GM12878 (cell line): Measurements from ENCODE around the gene ZDHHC7. TPM values are rescaled to one million over a fixed set of nuclear protein-coding genes. Genes with fewer than 3 reads are reported as not detected.

Experiments used
- ATAC-seq: fragments of 200-7000 bp; cut with Tn5 transposase; 3 replicates; pipeline ENCODE4 v1.9.1; 2020; ENCODE audit warnings: mild to moderate bottlenecking, moderate library complexity
- BruUV-seq: library from RNA; stranded (reverse); fragments of 400-500 nt; replicated peaks from 2 replicates; lab custom pipeline; 2021; lab: Mats Ljungman, UMichigan
- CTCF ChIA-PET: fragments of 300-600 bp; sonication (Branson Sonifier 250); formaldehyde crosslinking; extraction: SDS; loops from one replicate; lab custom pipeline; 2021; ENCODE audit warnings: inconsistent platforms; lab: Yijun Ruan, JAX
- POLR2A ChIA-PET: fragments of 350-600 bp; formaldehyde crosslinking; extraction: SDS; loops from one replicate; lab custom pipeline; 2021; ENCODE audit warnings: inconsistent platforms; lab: Charles Lee
- RAD21 ChIA-PET: fragments of 300-600 bp; sonication (Branson Sonifier 250); formaldehyde crosslinking; loops from one replicate; lab custom pipeline; 2023; ENCODE audit warnings: antibody characterized with exemption; ENCODE audit not compliant: unreplicated experiment; lab: Charles Lee
- SMC1A ChIA-PET: fragments of 300-600 bp; sonication (Branson Sonifier 250); formaldehyde crosslinking; loops from one replicate; lab custom pipeline; 2023; ENCODE audit not compliant: unreplicated experiment, uncharacterized antibody; lab: Charles Lee
- DNase-seq: peaks from one replicate; pipeline ENCODE4 v3.0.0-alpha.2; 2011; ENCODE audit warnings: low read depth, low spot score
- FAIRE-seq: peaks from 3 replicates; lab custom pipeline; 2011; peaks lifted over from hg19 to GRCh38; lab: Jason Lieb, UNC
- H2AFZ ChIP-seq: 2 replicates; pipeline ENCODE4 v1.6.0; 2011; ENCODE audit warnings: low read depth, low read length, control low read depth; ENCODE audit not compliant: control insufficient read depth
- H3K27ac ChIP-seq: 2 replicates; pipeline ENCODE4 v1.5.1; 2011; ENCODE audit warnings: control low read depth; ENCODE audit not compliant: control insufficient read depth, insufficient read depth
- H3K27me3 ChIP-seq, 2 experiments: replicated peaks in 1 of 2; 2 replicates each; pipeline versions ENCODE4 v1.6.0 to v1.6.1; 2011; ENCODE audit warnings: low read length in 1 of 2; ENCODE audit not compliant: control insufficient read depth in 2 of 2, insufficient read depth in 2 of 2
- H3K36me3 ChIP-seq, 2 experiments: 2 replicates each; pipeline ENCODE4 v1.5.1; 2011; ENCODE audit warnings: low read length in 1 of 2; ENCODE audit not compliant: control insufficient read depth in 2 of 2, insufficient read depth in 2 of 2
- H3K4me1 ChIP-seq: 2 replicates; pipeline ENCODE4 v1.6.1; 2011; ENCODE audit warnings: mild to moderate bottlenecking, low read length, moderate library complexity, mixed read lengths; ENCODE audit not compliant: control insufficient read depth, insufficient read depth
- H3K4me2 ChIP-seq: 2 replicates; pipeline ENCODE4 v1.6.0; 2011; ENCODE audit warnings: control low read depth; ENCODE audit not compliant: control insufficient read depth, insufficient read depth
- H3K4me3 ChIP-seq: fragments of 200-600 bp; sonication (generic); 2 replicates; pipeline ENCODE4 v1.5.1; 2016
- H3K79me2 ChIP-seq: 2 replicates; pipeline ENCODE4 v1.6.0; 2011; ENCODE audit warnings: low read length; ENCODE audit not compliant: control insufficient read depth, insufficient read depth
- H3K9ac ChIP-seq: 2 replicates; pipeline ENCODE4 v1.8.0; 2011; ENCODE audit warnings: low read length, control low read depth, mixed read lengths; ENCODE audit not compliant: control insufficient read depth, insufficient read depth
- H3K9me3 ChIP-seq: replicated peaks from 3 replicates; pipeline ENCODE4 v1.5.1; 2011; ENCODE audit warnings: mild to moderate bottlenecking, low read length; ENCODE audit not compliant: control insufficient read depth, insufficient read depth
- H4K20me1 ChIP-seq: 2 replicates; pipeline ENCODE4 v1.6.0; 2011; ENCODE audit not compliant: control insufficient read depth, insufficient read depth
- EZH2 ChIP-seq: IDR thresholded peaks from 2 replicates; pipeline ENCODE4 v1.6.1; 2012; ENCODE audit warnings: low read depth, mild to moderate bottlenecking, control low read depth, inconsistent platforms, low read length, borderline replicate concordance; ENCODE audit not compliant: control insufficient read depth
- FOXM1 ChIP-seq: IDR thresholded peaks from 2 replicates; pipeline ENCODE4 v1.6.1; 2012; ENCODE audit warnings: low read depth, mild to moderate bottlenecking, inconsistent platforms, low read length, moderate library complexity
- HDGF ChIP-seq: fragments of 450-650 bp; IDR thresholded peaks from 2 replicates; pipeline ENCODE4 v1.6.1; 2016; ENCODE audit warnings: antibody characterized with exemption
- SP1 ChIP-seq: IDR thresholded peaks from one replicate; pipeline ENCODE4 v1.6.1; 2011; ENCODE audit warnings: low read depth, low read length
- SREBF1 ChIP-seq: IDR thresholded peaks from 2 replicates; pipeline ENCODE4 v1.6.1; 2012; ENCODE audit warnings: mild to moderate bottlenecking, low read length
- STAT1 ChIP-seq: fragments of 450-650 bp; conservative IDR thresholded peaks from 2 replicates; pipeline ENCODE4 v1.6.1; 2014; ENCODE audit warnings: antibody characterized with exemption, mild to moderate bottlenecking
- WGBS: methylation state at CpG from one replicate; pipeline ENCODE4 v1.1.6; 2016; ENCODE audit warnings: low lambda C conversion rate; ENCODE audit not compliant: insufficient replicate concordance, insufficient coverage; ENCODE audit errors: missing lambda C conversion rate; 5-methylcytosine and 5-hydroxymethylcytosine counted together
- in situ Hi-C: fragments of 300-500 bp; cut with MboI; formaldehyde crosslinking; loops from 9 replicates; pipeline ENCODE4 v1.14.3; 2018; ENCODE audit warnings: mixed read lengths
- intact Hi-C: fragments of 100-400 bp; cut with micrococcal nuclease; formaldehyde crosslinking; loops from one replicate; pipeline ENCODE4 v1.14.2; 2022; ENCODE audit not compliant: unreplicated experiment
- polyA plus RNA-seq, 11 experiments: library from polyadenylated mRNA; depleted of rRNA in 4 of 11; unstranded in 6 of 11; stranded (reverse) in 5 of 11; fragments of >200 nt; fragmentation: Nextera tagmentation in 4 of 11; fragmentation: Illumina TruSeq in 1 of 11; extraction: Ambion mirVana in 4 of 11; extraction: Trizol in 1 of 11; gene quantifications; 1 replicate in 1 of 11; 2 replicates in 10 of 11; pipeline versions ENCODE4 v1.2.1 to v1.2.3, GENCODE V29; 2011 to 2016; ENCODE audit warnings: inconsistent platforms in 2 of 11, missing spikeins in 2 of 11, low read depth in 1 of 11
- total RNA-seq, 4 experiments: library from RNA; depleted of rRNA in 3 of 4; stranded (reverse); fragments of >200 nt in 3 of 4; fragmentation: Illumina TruSeq in 1 of 4; extraction: Trizol in 1 of 4; gene quantifications; 2 replicates each; pipeline versions ENCODE4 v1.2.1 to v1.2.3, GENCODE V29; 2013 to 2021
- TF ChIP-seq, protein P1 (sequence below): fragments of 450-650 bp; IDR thresholded peaks from 2 replicates; pipeline ENCODE4 v1.6.1; 2016; ENCODE audit warnings: mild to moderate bottlenecking, moderate library complexity, borderline replicate concordance

Gene ZDHHC7
- total and polyA plus RNA-seq, 10 of the 15 experiments (the other 5 are each of a cell fraction or from before 2014, with no cell fraction given): 0.87 to 26.0 (median 20.0) TPM

- Histone ChIP-seq H3K9ac (no peak overlapping the region), H4K20me1 (no peaks in the 10 kb centered on the region), H3K36me3 (no peaks in the 10 kb centered on the region; a peak in 1 of 4 replicates), H3K4me2 (no peak overlapping the region), H3K27ac (no peak overlapping the region), H3K27me3 (no peaks in the 10 kb centered on the region; a peak in 1 of 4 replicates), H3K4me3 (no peak overlapping the region), H2AFZ (no peak overlapping the region), H3K79me2 (no peaks in the 10 kb centered on the region), H3K4me1 (no peaks in the 10 kb centered on the region), H3K9me3 (no peaks in the 10 kb centered on the region)
- ATAC-seq (no peak), DNase-seq (no peak), FAIRE-seq (no peak)
- RAD21 ChIA-PET: no interaction called here
- WGBS: 74% methylated on average over 27 of the region's 27 CpGs
- in situ Hi-C loops: no loop called here
- SMC1A ChIA-PET: no interaction called here
- CTCF ChIA-PET: interaction anchor here (1.0 kb wide), 1 partner anchor 30 kb away, joined by 4 read pairs; no protein-coding TSS in a partner anchor
- BruUV-seq: no TSS peak
- intact Hi-C loops: no loop called here
- POLR2A ChIA-PET: no interaction called here
- no peak for TF ChIP-seq STAT1
- TF ChIP-seq SP1: no peak
- no peak for TF ChIP-seq EZH2
- no peak for TF ChIP-seq FOXM1
- TF ChIP-seq, protein P1, sequence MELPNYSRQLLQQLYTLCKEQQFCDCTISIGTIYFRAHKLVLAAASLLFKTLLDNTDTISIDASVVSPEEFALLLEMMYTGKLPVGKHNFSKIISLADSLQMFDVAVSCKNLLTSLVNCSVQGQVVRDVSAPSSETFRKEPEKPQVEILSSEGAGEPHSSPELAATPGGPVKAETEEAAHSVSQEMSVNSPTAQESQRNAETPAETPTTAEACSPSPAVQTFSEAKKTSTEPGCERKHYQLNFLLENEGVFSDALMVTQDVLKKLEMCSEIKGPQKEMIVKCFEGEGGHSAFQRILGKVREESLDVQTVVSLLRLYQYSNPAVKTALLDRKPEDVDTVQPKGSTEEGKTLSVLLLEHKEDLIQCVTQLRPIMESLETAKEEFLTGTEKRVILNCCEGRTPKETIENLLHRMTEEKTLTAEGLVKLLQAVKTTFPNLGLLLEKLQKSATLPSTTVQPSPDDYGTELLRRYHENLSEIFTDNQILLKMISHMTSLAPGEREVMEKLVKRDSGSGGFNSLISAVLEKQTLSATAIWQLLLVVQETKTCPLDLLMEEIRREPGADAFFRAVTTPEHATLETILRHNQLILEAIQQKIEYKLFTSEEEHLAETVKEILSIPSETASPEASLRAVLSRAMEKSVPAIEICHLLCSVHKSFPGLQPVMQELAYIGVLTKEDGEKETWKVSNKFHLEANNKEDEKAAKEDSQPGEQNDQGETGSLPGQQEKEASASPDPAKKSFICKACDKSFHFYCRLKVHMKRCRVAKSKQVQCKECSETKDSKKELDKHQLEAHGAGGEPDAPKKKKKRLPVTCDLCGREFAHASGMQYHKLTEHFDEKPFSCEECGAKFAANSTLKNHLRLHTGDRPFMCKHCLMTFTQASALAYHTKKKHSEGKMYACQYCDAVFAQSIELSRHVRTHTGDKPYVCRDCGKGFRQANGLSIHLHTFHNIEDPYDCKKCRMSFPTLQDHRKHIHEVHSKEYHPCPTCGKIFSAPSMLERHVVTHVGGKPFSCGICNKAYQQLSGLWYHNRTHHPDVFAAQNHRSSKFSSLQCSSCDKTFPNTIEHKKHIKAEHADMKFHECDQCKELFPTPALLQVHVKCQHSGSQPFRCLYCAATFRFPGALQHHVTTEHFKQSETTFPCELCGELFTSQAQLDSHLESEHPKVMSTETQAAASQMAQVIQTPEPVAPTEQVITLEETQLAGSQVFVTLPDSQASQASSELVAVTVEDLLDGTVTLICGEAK: no peak
- no peak for TF ChIP-seq SREBF1
- no peak for TF ChIP-seq HDGF
Measured at GRCh38 chr16:85041219-85042166, 30.2 kb upstream of the ZDHHC7 start.
